Chondrocyte (in vitro differentiated cells): Measurements from ENCODE around the gene POLA1. TPM values are rescaled to one million over a fixed set of nuclear protein-coding genes. Genes with fewer than 3 reads are reported as not detected.
"Not testable (repeated sequence)": the region's sequence is repeated elsewhere in the genome, so short reads cannot be mapped to it uniquely, and the experiment has no call there.

Experiments
- DNase-seq: peaks from one replicate; pipeline ENCODE4 v3.0.0; 2021; ENCODE audit warnings: mixed read lengths, low spot score
- H3K27ac Mint-ChIP-seq: one replicate; pipeline ENCODE4 v1.8.0; 2021; ENCODE audit warnings: mild to moderate bottlenecking, moderate library complexity, mixed read lengths; ENCODE audit not compliant: unreplicated experiment
- H3K27me3 Mint-ChIP-seq: 2 replicates; pipeline ENCODE4 v1.8.0; 2021; ENCODE audit warnings: low read depth, mixed read lengths
- H3K36me3 Mint-ChIP-seq: 2 replicates; pipeline ENCODE4 v1.8.0; 2021; ENCODE audit warnings: low read depth, mixed read lengths
- H3K4me1 Mint-ChIP-seq: 2 replicates; pipeline ENCODE4 v1.8.0; 2021; ENCODE audit warnings: low read depth, mild to moderate bottlenecking, mixed read lengths
- H3K4me3 Mint-ChIP-seq: one replicate; pipeline ENCODE4 v1.8.0; 2021; ENCODE audit warnings: mild to moderate bottlenecking, moderate library complexity, mixed read lengths; ENCODE audit not compliant: unreplicated experiment
- H3K9me3 Mint-ChIP-seq: 2 replicates; pipeline ENCODE4 v1.8.0; 2021; ENCODE audit warnings: low read depth, mixed read lengths
- CTCF ChIP-seq: fragments of 200-600 bp; sonication (generic); IDR thresholded peaks from 2 replicates; pipeline ENCODE4 v1.5.0; 2021; ENCODE audit warnings: antibody characterized with exemption, mild to moderate bottlenecking, moderate library complexity
- total RNA-seq: library from RNA; stranded (reverse); gene quantifications from 3 replicates; pipeline ENCODE4 v1.2.1, GENCODE V29; 2021

Gene POLA1
- total RNA-seq, 1 donor from 2014 or later: 10.8 TPM

GRCh38 chrX:24648495-24648894 is 45.2 kb upstream of the POLA1 start:
- no peak overlapping the region for H3K27ac Mint-ChIP-seq
- no peak overlapping the region for H3K4me3 Mint-ChIP-seq
- H3K36me3 Mint-ChIP-seq: no peaks in the 10 kb centered on the region
- DNase-seq: no peak
- H3K9me3 Mint-ChIP-seq: no peaks in the 10 kb centered on the region
- peaks cover 22% of the 10 kb centered on the region for H3K4me1 Mint-ChIP-seq
- peaks cover 7% of the 10 kb centered on the region for H3K27me3 Mint-ChIP-seq
- no peak for TF ChIP-seq CTCF

GRCh38 chrX:24651783-24652182 is 41.9 kb upstream of the POLA1 start:
- no peak overlapping the region for H3K27ac Mint-ChIP-seq

GRCh38 chrX:24655679-24656078 is 38.0 kb upstream of the POLA1 start:
- H3K9me3 Mint-ChIP-seq, H3K4me1 Mint-ChIP-seq, H3K27ac Mint-ChIP-seq, DNase-seq, H3K27me3 Mint-ChIP-seq, H3K36me3 Mint-ChIP-seq, H3K4me3 Mint-ChIP-seq: not testable (repeated sequence)

More at GRCh38 chrX:24651783-24652182, 41.9 kb upstream of the POLA1 start:
- peaks cover 12% of the 10 kb centered on the region for H3K4me1 Mint-ChIP-seq
- no peaks in the 10 kb centered on the region for H3K36me3 Mint-ChIP-seq
- no peak overlapping the region for H3K4me3 Mint-ChIP-seq
- no peaks in the 10 kb centered on the region for H3K9me3 Mint-ChIP-seq
- H3K27me3 Mint-ChIP-seq: peaks cover 5% of the 10 kb centered on the region
- DNase-seq: no peak
- TF ChIP-seq CTCF: no peak

GRCh38 chrX:24657671-24658386 is 35.9 kb upstream of the POLA1 start:
- no peak for DNase-seq
- Mint-ChIP-seq H3K9me3 (no peaks in the 10 kb centered on the region), H3K4me3 (no peak overlapping the region), H3K27me3 (peaks cover 9% of the 10 kb centered on the region), H3K36me3 (no peaks in the 10 kb centered on the region), H3K27ac (no peak overlapping the region), H3K4me1 (no peaks in the 10 kb centered on the region)
- no peak for TF ChIP-seq CTCF

- Mint-ChIP-seq H3K27me3 (peaks cover 9% of the 10 kb centered on the region), H3K9me3 (no peaks in the 10 kb centered on the region), H3K4me3 (no peak overlapping the region), H3K36me3 (no peaks in the 10 kb centered on the region), H3K27ac (no peak overlapping the region), H3K4me1 (no peaks in the 10 kb centered on the region)
- no peak for TF ChIP-seq CTCF
- no peak for DNase-seq
Measured at GRCh38 chrX:24658421-24658820, 35.3 kb upstream of the POLA1 start.

GRCh38 chrX:24659106-24659505 is 34.6 kb upstream of the POLA1 start:
- no peaks in the 10 kb centered on the region for H3K4me1 Mint-ChIP-seq
- no peak for TF ChIP-seq CTCF
- H3K4me3 Mint-ChIP-seq: no peak overlapping the region
- no peak overlapping the region for H3K27ac Mint-ChIP-seq
- no peaks in the 10 kb centered on the region for H3K36me3 Mint-ChIP-seq
- no peaks in the 10 kb centered on the region for H3K9me3 Mint-ChIP-seq
- H3K27me3 Mint-ChIP-seq: peaks cover 9% of the 10 kb centered on the region
- DNase-seq: no peak
